ENCODE measurements around the gene USP28.

Gene USP28

GRCh38 chr11:113802621-113803020, 72.8 kb downstream of the USP28 start:
- no peak for TF ChIP-seq CTCF (IDR thresholded peaks at IDR 0.05)

- peak; percentile 80 for TF ChIP-seq CTCF (IDR thresholded peaks at IDR 0.05)
Measured at GRCh38 chr11:113796663-113797259, 78.6 kb downstream of the USP28 start.

- no peak for TF ChIP-seq CTCF (IDR thresholded peaks at IDR 0.05)
Measured at GRCh38 chr11:113789675-113790320, 85.6 kb downstream of the USP28 start.

- TF ChIP-seq CTCF (IDR thresholded peaks at IDR 0.05), result no peak
Measured at GRCh38 chr11:113782134-113782533, 93.2 kb downstream of the USP28 start.

- no peak for TF ChIP-seq CTCF (IDR thresholded peaks at IDR 0.05)
Measured at GRCh38 chr11:113781682-113782081, 93.7 kb downstream of the USP28 start.

GRCh38 chr11:113779496-113779895, 95.9 kb downstream of the USP28 start, which contains the start of gene CLDN25:
CLDN25 (plus strand) TSS chr11:113779796; CDS start chr11:113779796, 0 bp downstream.
- no peak for TF ChIP-seq CTCF (IDR thresholded peaks at IDR 0.05)

GRCh38 chr11:113778111-113778910, 97.1 kb downstream of the USP28 start:
- TF ChIP-seq CTCF (IDR thresholded peaks at IDR 0.05), result no peak
